CD4-positive, alpha-beta T cell treated with Interleukin-15 for 1 hour (primary cell): ENCODE results near the gene HS2ST1.
"Not testable (repeated sequence)": the region's sequence is repeated elsewhere in the genome, so short reads cannot be mapped to it uniquely, and the experiment has no call there.

Experiments
- DNase-seq: peaks from one replicate; pipeline ENCODE4 v3.0.0-alpha.2; 2020

The HS2ST1 gene

GRCh38 chr1:87028576-87028975 lies 114.1 kb downstream of the HS2ST1 start:
- no peak for DNase-seq

- no peak for DNase-seq
Measured at GRCh38 chr1:87030740-87031690, 116.6 kb downstream of the HS2ST1 start.

GRCh38 chr1:87034351-87034750 lies 119.9 kb downstream of the HS2ST1 start:
- DNase-seq: no peak

DNA sequence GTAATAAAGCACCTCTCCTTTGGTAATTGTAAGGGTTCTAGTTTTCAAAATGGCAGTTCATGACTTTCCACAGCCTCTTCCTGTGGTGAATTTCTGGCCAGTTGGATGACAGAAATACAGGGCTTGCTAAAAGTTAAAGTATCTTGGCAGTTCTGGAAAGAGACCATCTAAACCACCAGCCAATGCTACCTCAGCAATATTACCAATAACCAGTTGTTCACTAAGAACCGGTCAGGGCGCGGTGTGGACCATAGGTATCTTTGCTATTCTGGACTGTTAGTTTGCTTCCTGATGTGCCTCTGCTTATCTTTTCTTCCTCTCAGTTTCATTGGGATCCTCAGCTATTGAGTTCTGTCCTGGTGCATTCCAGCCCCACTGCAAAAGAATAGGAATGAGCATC lies 124.7 kb downstream of the HS2ST1 start:
- no peak for DNase-seq

- DNase-seq: no peak
Measured at GRCh38 chr1:87042111-87042811, 127.8 kb downstream of the HS2ST1 start.

GRCh38 chr1:87044424-87044823 lies 130.0 kb downstream of the HS2ST1 start:
- no peak for DNase-seq

DNA sequence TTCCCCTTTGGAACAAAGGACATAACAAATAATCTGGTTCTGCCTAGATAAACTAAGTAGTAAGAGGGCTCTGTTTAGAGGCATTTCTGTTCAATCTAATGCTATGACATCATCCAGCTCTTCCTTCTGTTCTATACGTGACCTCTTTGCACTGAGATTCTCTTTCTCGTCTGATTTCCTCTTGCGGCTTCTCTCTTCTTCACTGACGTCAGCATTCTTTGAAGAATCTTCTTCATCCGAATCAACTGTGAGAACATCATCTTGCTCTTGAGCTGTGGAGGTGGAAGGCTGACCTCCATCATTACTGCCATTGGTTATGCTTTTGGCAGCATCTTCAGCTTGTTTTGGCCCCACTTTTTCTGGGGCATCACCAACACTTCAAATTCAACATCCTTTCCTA lies 130.4 kb downstream of the HS2ST1 start:
- DNase-seq: peak; percentile 45

GRCh38 chr1:87045761-87046304 lies 131.4 kb downstream of the HS2ST1 start:
- peak; percentile 67 for DNase-seq

- no peak for DNase-seq
Measured at GRCh38 chr1:87046951-87047350, 132.5 kb downstream of the HS2ST1 start.

DNA sequence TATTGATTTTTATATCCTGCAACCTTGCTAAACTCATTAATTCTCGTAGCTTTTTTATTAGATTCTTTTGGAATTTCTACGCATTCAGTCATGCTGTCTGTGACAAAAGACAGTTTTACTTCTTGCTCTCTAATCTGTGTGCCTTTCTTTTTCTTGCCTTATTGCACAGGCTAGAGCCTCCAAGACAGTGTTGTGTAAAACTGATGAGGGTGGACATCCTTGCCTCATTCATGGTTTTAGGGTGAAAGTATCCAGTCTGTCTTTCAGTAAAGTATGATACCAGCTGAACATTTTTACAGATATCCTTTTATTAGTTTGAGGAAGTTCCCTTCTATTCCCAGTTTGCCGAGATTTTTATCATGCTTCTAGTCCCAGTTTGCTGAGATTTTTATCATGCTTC lies 133.8 kb downstream of the HS2ST1 start:
- no peak for DNase-seq

DNA sequence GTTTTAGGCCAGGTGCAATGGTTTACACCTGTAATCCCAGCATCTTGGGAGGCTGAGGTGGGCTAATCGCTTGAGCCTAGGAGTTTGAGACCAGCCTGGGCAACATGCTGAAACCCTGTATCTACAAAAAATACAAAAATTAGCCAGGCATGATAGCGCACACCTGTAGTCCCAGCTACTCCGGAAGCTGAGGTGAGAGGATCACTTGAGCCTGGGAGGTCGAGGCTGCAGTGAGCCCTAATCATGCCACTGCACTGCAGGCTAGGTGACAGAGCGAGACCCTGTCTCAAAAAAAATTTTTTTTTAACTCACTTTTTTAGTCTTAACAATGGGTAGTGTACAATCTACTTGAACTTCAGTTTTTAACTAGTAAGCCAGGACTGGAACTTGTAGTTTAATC lies 137.5 kb downstream of the HS2ST1 start:
- no peak for DNase-seq

GRCh38 chr1:87052400-87052799 lies 138.0 kb downstream of the HS2ST1 start:
- DNase-seq: no peak

DNA sequence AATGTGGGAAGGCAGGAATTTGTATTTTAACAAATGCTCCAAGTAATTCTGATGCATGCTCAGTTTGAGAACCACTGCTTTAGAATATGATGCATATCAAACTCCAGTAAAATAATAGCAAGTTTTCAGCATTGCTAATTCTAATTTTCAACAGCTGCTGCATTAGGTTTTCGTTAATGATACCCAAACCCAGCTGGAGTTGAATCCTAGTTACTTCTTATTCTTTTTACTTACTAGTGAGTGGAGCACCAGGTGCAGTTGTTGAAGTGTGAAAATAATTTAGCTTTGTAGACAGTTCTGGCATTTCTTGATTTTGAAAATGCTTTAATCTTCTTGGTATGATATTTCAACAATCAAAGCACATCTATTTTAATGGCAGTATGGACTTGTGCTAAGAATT lies 138.5 kb downstream of the HS2ST1 start:
- no peak for DNase-seq

- no peak for DNase-seq
Measured at GRCh38 chr1:87053446-87053845, 139.0 kb downstream of the HS2ST1 start.

DNA sequence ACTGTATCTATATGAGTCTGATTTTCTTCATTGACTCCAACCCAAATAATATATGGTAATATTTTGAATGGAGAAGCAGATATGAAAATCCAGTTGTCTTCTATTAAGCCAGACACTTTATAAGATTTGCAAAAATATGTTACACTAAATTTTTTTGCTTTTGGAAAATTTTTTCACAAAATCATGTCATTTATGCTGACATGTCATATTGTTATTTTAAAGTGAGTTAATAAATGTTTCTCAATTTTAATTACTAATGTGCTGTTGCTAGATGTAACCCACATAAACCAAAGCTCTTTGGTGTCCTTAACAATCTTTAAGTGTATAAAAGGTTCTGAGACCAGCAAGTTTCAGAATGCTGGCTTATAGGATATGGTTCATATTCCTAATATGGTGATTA lies 142.5 kb downstream of the HS2ST1 start:
- DNase-seq: no peak

- DNase-seq: no peak
Measured at GRCh38 chr1:87058343-87058649, 143.9 kb downstream of the HS2ST1 start.

GRCh38 chr1:87061742-87062156 lies 147.3 kb downstream of the HS2ST1 start:
- DNase-seq: no peak

- DNase-seq: no peak
Measured at GRCh38 chr1:87062687-87063086, 148.3 kb downstream of the HS2ST1 start.

- no peak for DNase-seq
Measured at GRCh38 chr1:87064309-87064708, 149.9 kb downstream of the HS2ST1 start.

DNA sequence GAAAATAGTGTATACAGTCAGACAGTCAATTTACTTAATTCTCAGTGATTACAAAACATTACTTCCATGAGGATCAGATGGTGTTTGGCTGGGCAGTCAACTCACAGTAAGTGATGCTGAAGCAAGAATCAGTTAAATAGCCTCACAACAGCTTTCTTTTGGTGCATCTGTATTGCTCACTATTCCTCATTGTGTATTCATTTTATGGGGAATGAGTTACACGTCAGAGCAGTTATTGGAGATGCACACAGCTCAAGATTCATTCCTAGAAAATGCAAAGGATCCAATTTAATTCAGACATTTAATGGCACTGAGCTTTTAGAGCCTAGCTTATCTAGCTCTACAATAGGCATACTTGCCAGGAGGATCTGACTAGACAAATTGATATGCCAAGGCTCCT lies 150.6 kb downstream of the HS2ST1 start:
- no peak for DNase-seq

DNA sequence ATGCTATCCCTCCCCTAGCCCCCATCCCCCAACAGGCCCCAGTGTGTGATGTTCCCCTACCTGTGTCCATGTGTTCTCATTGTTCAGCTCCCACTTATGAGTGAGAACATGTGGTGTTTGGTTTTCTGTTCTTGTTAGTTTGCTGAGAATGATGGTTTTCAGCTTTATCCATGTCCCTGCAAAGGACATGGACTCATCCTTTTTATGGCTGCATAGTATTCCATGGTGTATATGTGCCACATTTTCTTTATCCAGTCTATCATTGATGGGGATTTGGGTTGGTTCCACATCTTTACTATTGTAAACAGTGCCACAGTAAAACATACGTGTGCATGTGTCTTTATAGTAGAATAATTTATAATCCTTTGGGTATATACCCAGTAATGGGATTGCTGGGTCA lies 152.3 kb downstream of the HS2ST1 start:
- DNase-seq: not testable (repeated sequence)

GRCh38 chr1:87072411-87072810 lies 158.0 kb downstream of the HS2ST1 start:
- no peak for DNase-seq

DNA sequence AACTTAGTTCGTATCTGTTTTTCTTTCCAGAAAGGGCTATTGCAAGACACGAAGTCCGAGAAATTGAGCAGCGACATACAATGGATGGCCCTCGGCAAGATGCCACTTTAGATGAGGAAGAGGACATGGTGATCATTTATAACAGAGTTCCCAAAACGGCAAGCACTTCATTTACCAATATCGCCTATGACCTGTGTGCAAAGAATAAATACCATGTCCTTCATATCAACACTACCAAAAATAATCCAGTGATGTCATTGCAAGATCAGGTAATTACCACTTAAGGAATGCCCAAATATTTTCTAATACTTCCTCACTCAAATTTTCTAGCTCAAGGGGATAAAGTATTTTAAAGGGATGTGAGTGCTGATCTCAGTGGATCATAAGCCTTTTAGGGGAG lies 158.5 kb downstream of the HS2ST1 start:
- DNase-seq: no peak
